NT2/D1 (cell line): ENCODE results near the gene UPP1.

Experiments
- DNase-seq: peaks from one replicate; pipeline ENCODE4 v3.0.0-alpha.2; 2011; ENCODE audit warnings: low read depth, low spot score
- H3K27me3 ChIP-seq: 2 replicates; pipeline ENCODE4 v1.6.0; 2011; ENCODE audit warnings: mild to moderate bottlenecking; ENCODE audit not compliant: insufficient read length, insufficient read depth
- H3K36me3 ChIP-seq: 2 replicates; pipeline ENCODE4 v1.6.1; 2011; ENCODE audit warnings: mild to moderate bottlenecking, low read length, mixed read lengths; ENCODE audit not compliant: insufficient read depth, insufficient read length
- H3K4me1 ChIP-seq: 2 replicates; pipeline ENCODE4 v1.5.1; 2011; ENCODE audit not compliant: insufficient read depth, insufficient read length
- H3K4me3 ChIP-seq: 2 replicates; pipeline ENCODE4 v1.5.1; 2011; ENCODE audit warnings: low read depth; ENCODE audit not compliant: insufficient read length
- H3K9ac ChIP-seq: 2 replicates; pipeline ENCODE4 v1.6.0; 2011; ENCODE audit warnings: low read depth; ENCODE audit not compliant: insufficient read length
- H3K9me3 ChIP-seq: 2 replicates; pipeline ENCODE4 v1.5.1; 2011; ENCODE audit warnings: mild to moderate bottlenecking, low read length; ENCODE audit not compliant: insufficient read depth
- SUZ12 ChIP-seq: IDR thresholded peaks from 2 replicates; pipeline ENCODE4 v1.6.1; 2011; ENCODE audit not compliant: insufficient read length, insufficient read depth; ENCODE audit errors: extremely low read depth
- YY1 ChIP-seq: IDR thresholded peaks from 2 replicates; pipeline ENCODE4 v1.6.1; 2011; ENCODE audit not compliant: insufficient read length, insufficient read depth
- ZNF274 ChIP-seq: IDR thresholded peaks from 2 replicates; pipeline ENCODE4 v1.6.1; 2011; ENCODE audit warnings: mild to moderate bottlenecking, low read depth, low read length

The UPP1 gene

GRCh38 chr7:48048113-48048512, 41.0 kb upstream of the UPP1 start:
- Histone ChIP-seq H3K9ac (no peak overlapping the region), H3K9me3 (no peaks in the 10 kb centered on the region), H3K4me1 (peaks cover 2% of the 10 kb centered on the region), H3K4me3 (no peak overlapping the region), H3K27me3 (no peaks in the 10 kb centered on the region), H3K36me3 (no peaks in the 10 kb centered on the region)
- no peak for TF ChIP-seq YY1
- no peak for TF ChIP-seq SUZ12
- TF ChIP-seq ZNF274 = no peak
- DNase-seq = no peak

GRCh38 chr7:48049850-48050249, 39.2 kb upstream of the UPP1 start:
- Histone ChIP-seq H3K4me1 (no peaks in the 10 kb centered on the region), H3K9me3 (no peaks in the 10 kb centered on the region), H3K4me3 (no peak overlapping the region), H3K36me3 (no peaks in the 10 kb centered on the region), H3K9ac (no peak overlapping the region), H3K27me3 (no peaks in the 10 kb centered on the region)
- no peak for DNase-seq
- TF ChIP-seq ZNF274 (no peak), SUZ12 (no peak), YY1 (no peak)

GRCh38 chr7:48052748-48053147, 36.3 kb upstream of the UPP1 start:
- no peak overlapping the region for H3K9ac ChIP-seq
- H3K27me3 ChIP-seq = no peaks in the 10 kb centered on the region
- H3K9me3 ChIP-seq = no peaks in the 10 kb centered on the region
- no peak overlapping the region for H3K4me3 ChIP-seq
- no peaks in the 10 kb centered on the region for H3K4me1 ChIP-seq
- no peak for DNase-seq
- no peak for TF ChIP-seq YY1
- no peak for TF ChIP-seq SUZ12
- TF ChIP-seq ZNF274 = no peak
- H3K36me3 ChIP-seq = no peaks in the 10 kb centered on the region

- no peak for DNase-seq
- no peaks in the 10 kb centered on the region for H3K9me3 ChIP-seq
- H3K4me1 ChIP-seq = no peaks in the 10 kb centered on the region
- no peaks in the 10 kb centered on the region for H3K36me3 ChIP-seq
- TF ChIP-seq SUZ12 = no peak
- no peak for TF ChIP-seq ZNF274
- TF ChIP-seq YY1 = no peak
- H3K27me3 ChIP-seq = no peaks in the 10 kb centered on the region
- no peak overlapping the region for H3K9ac ChIP-seq
- no peak overlapping the region for H3K4me3 ChIP-seq
These were observed 35.3 kb upstream of the UPP1 start for GRCh38 chr7:48053736-48054135.

GRCh38 chr7:48058990-48059389, 30.1 kb upstream of the UPP1 start:
- DNase-seq = no peak
- H3K27me3 ChIP-seq = no peaks in the 10 kb centered on the region
- TF ChIP-seq ZNF274 (no peak), YY1 (no peak), SUZ12 (no peak)
- H3K36me3 ChIP-seq = no peaks in the 10 kb centered on the region
- no peaks in the 10 kb centered on the region for H3K9me3 ChIP-seq
- no peaks in the 10 kb centered on the region for H3K4me1 ChIP-seq
- H3K4me3 ChIP-seq = no peak overlapping the region
- no peak overlapping the region for H3K9ac ChIP-seq

- H3K36me3 ChIP-seq = no peaks in the 10 kb centered on the region
- DNase-seq = no peak
- TF ChIP-seq YY1 (no peak), ZNF274 (no peak), SUZ12 (no peak)
- H3K4me3 ChIP-seq = no peak overlapping the region
- H3K9ac ChIP-seq = no peak overlapping the region
- no peaks in the 10 kb centered on the region for H3K4me1 ChIP-seq
- H3K9me3 ChIP-seq = no peaks in the 10 kb centered on the region
- no peaks in the 10 kb centered on the region for H3K27me3 ChIP-seq
These were observed 29.4 kb upstream of the UPP1 start for GRCh38 chr7:48059706-48060105.

GRCh38 chr7:48063985-48064384, 25.1 kb upstream of the UPP1 start:
- TF ChIP-seq ZNF274 = no peak
- TF ChIP-seq YY1 = no peak
- no peak for TF ChIP-seq SUZ12
- Histone ChIP-seq H3K9ac (no peak overlapping the region), H3K4me1 (no peaks in the 10 kb centered on the region), H3K36me3 (no peaks in the 10 kb centered on the region), H3K9me3 (no peaks in the 10 kb centered on the region), H3K4me3 (no peak overlapping the region), H3K27me3 (no peaks in the 10 kb centered on the region)
- DNase-seq = no peak

- DNase-seq = no peak
These were observed 21.6 kb upstream of the UPP1 start for GRCh38 chr7:48067475-48067874.

More at GRCh38 chr7:48067475-48067874, 21.6 kb upstream of the UPP1 start:
- no peaks in the 10 kb centered on the region for H3K4me1 ChIP-seq
- H3K4me3 ChIP-seq = no peak overlapping the region
- H3K9ac ChIP-seq = no peak overlapping the region
- H3K27me3 ChIP-seq = no peaks in the 10 kb centered on the region
- TF ChIP-seq YY1 = no peak
- TF ChIP-seq SUZ12 = no peak
- TF ChIP-seq ZNF274 = no peak
- H3K9me3 ChIP-seq = peaks cover 6% of the 10 kb centered on the region; the same call in 1 of the 2 replicates
- H3K36me3 ChIP-seq = no peaks in the 10 kb centered on the region
